Endodermal cell (in vitro differentiated cells): ENCODE data around the gene NHEJ1. TPM values are rescaled to one million over a fixed set of nuclear protein-coding genes. Genes with fewer than 3 reads are reported as not detected.
A peak's percentile ranks its signal among the peaks of the same experiment; 100 is the strongest.

Experiments used
- DNase-seq: peaks from one replicate; pipeline ENCODE4 v3.0.0-alpha.2; 2017
- H3K27ac ChIP-seq: 2 replicates; pipeline ENCODE4 v1.5.1; 2013; ENCODE audit warnings: mild to moderate bottlenecking, low read depth, low read length, moderate library complexity
- H3K27me3 ChIP-seq: 2 replicates; pipeline ENCODE4 v1.6.1; 2013; ENCODE audit warnings: mild to moderate bottlenecking, low read length, moderate library complexity; ENCODE audit not compliant: insufficient read depth, control insufficient read depth, poor library complexity, severe bottlenecking
- H3K36me3 ChIP-seq: 2 replicates; pipeline ENCODE4 v1.7.0; 2013; ENCODE audit warnings: mild to moderate bottlenecking, low read length, moderate library complexity; ENCODE audit not compliant: control insufficient read depth, insufficient read depth
- H3K4me1 ChIP-seq: one replicate; pipeline ENCODE4 v1.7.0; 2013; ENCODE audit warnings: low read length; ENCODE audit not compliant: control insufficient read depth, insufficient read depth
- H3K4me3 ChIP-seq: 2 replicates; pipeline ENCODE4 v1.5.1; 2013; ENCODE audit warnings: mild to moderate bottlenecking, low read length, moderate library complexity
- H3K9ac ChIP-seq: 2 replicates; pipeline ENCODE4 v1.6.1; 2013; ENCODE audit warnings: mild to moderate bottlenecking, low read length, moderate library complexity; ENCODE audit not compliant: poor library complexity, severe bottlenecking; ENCODE audit errors: extremely low read depth
- H3K9me3 ChIP-seq: 2 replicates; pipeline ENCODE4 v1.6.1; 2013; ENCODE audit warnings: mild to moderate bottlenecking, low read length, moderate library complexity; ENCODE audit not compliant: control insufficient read depth
- H3K27ac Mint-ChIP-seq: 2 replicates; pipeline ENCODE4 v1.8.0; 2020; ENCODE audit warnings: mixed read lengths
- H3K27me3 Mint-ChIP-seq: 2 replicates; pipeline ENCODE4 v1.8.0; 2021; ENCODE audit warnings: mild to moderate bottlenecking, mixed read lengths; ENCODE audit not compliant: insufficient read depth
- H3K36me3 Mint-ChIP-seq: 2 replicates; pipeline ENCODE4 v1.8.0; 2020; ENCODE audit warnings: low read depth, mixed read lengths
- H3K4me1 Mint-ChIP-seq: 2 replicates; pipeline ENCODE4 v1.8.0; 2020; ENCODE audit warnings: mixed read lengths
- H3K4me3 Mint-ChIP-seq: 2 replicates; pipeline ENCODE4 v1.8.0; 2020; ENCODE audit warnings: mild to moderate bottlenecking, moderate library complexity, mixed read lengths
- H3K9me3 Mint-ChIP-seq: 2 replicates; pipeline ENCODE4 v1.8.0; 2020; ENCODE audit warnings: mild to moderate bottlenecking, mixed read lengths
- CTCF ChIP-seq: fragments of 200-600 bp; sonication (generic); conservative IDR thresholded peaks from 2 replicates; pipeline ENCODE4 v1.5.0; 2021; ENCODE audit warnings: antibody characterized with exemption, mild to moderate bottlenecking
- WGBS, 2 experiments: methylation state at CpG; one replicate each; pipeline versions ENCODE4 v1.1.5 to v1.1.7; 2013; ENCODE audit warnings: missing lambda C conversion rate in 2 of 2, mixed read lengths in 1 of 2; ENCODE audit not compliant: insufficient coverage in 1 of 2, insufficient read length in 1 of 2; 5-methylcytosine and 5-hydroxymethylcytosine counted together
- total RNA-seq, 2 donors: library from RNA; stranded (reverse); fragmentation: NEBNext Ultra II Directional in 1 of 2; extraction: Animal tissue kit (Norgen Biotek cat#: 25700) in 1 of 2; gene quantifications; 2 replicates in 1 of 2; 3 replicates in 1 of 2; pipeline ENCODE4 v1.2.1, GENCODE V29; 2021

NHEJ1 gene
- total RNA-seq, 2 donors from 2014 or later, result 16.2 to 27.4 TPM

DNA sequence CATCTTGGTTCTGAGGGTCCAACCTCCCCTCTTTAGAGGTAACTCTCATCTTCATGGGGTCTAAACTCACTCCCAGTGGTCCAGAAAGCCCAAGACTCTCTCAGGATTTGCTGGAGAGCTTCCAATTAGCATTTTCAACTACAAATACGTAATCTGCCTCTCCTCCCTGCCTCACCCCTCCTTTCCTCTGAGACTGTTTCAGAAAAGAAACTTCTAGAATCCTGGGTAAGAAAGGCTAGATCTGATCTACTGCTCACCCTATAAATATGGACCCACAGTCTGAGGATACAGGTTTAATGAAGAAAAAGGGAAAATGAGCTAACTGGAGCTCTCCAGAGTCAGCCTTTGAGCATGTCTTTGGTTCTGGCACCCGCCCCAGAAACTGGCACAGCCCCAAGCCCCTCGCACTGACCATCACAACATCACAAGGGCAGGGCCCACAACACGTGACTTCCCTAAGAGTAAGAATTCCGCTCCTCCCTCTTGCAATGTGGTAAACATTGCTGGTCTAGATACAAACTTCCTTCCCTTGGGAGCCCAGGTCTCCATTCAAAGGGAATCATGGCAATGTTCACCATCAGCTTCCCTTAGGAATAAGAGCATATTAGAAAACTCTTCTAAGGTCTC, 78.2 kb downstream of the NHEJ1 start:
- Histone ChIP-seq H3K27ac (no peak overlapping the region), H3K4me1 (peaks cover 6% of the 10 kb centered on the region), H3K36me3 (peaks cover 3% of the 10 kb centered on the region), H3K4me3 (no peak overlapping the region), H3K9me3 (no peaks in the 10 kb centered on the region), H3K27me3 (no peaks in the 10 kb centered on the region), H3K9ac (no peak overlapping the region)
- Mint-ChIP-seq H3K4me1 (peaks cover 47% of the 10 kb centered on the region), H3K36me3 (peaks cover 2% of the 10 kb centered on the region), H3K27ac (no peak overlapping the region), H3K9me3 (no peaks in the 10 kb centered on the region), H3K27me3 (no peaks in the 10 kb centered on the region), H3K4me3 (no peak overlapping the region)
- WGBS, 2 experiments, result 88 to 93% methylated on average over 5 of the region's 5 CpGs
- no peak for TF ChIP-seq CTCF
- DNase-seq, result no peak

DNA sequence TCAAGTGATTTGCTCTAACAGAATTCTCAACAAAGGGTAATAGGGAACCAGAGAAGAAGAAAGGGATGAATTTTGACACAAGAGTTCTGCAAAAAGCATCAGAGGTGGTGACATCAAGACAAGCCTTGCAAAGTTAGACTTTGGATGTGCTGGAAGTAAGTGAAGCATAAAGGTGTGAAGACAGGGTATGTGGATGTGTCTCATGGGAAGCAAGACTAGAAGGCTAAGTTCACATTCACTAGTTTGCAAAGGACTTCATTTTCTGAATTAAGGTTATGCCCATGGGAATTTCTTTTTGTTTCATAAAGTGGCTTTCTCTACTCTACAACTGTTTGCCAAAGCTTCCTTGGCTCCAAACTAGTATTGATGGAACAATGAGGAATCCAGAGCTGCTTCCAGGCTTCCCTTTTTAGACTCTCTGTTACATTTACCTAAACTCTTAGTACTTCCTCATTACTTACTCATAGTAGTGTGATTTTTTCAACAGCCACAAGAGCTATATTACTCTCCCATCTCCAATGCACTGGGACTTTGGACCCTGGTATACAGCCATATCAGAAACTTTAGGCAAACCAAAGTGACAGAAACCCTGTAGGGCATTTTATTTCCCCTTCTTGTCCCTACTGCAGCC, 78.8 kb downstream of the NHEJ1 start:
- Histone ChIP-seq H3K36me3 (peaks cover 9% of the 10 kb centered on the region), H3K4me3 (no peak overlapping the region), H3K9me3 (no peaks in the 10 kb centered on the region), H3K27ac (no peak overlapping the region), H3K4me1 (peaks cover 3% of the 10 kb centered on the region), H3K9ac (no peak overlapping the region), H3K27me3 (no peaks in the 10 kb centered on the region)
- Mint-ChIP-seq H3K27me3 (no peaks in the 10 kb centered on the region), H3K36me3 (peaks cover 6% of the 10 kb centered on the region), H3K27ac (no peak overlapping the region), H3K4me3 (no peak overlapping the region), H3K4me1 (peaks cover 41% of the 10 kb centered on the region), H3K9me3 (no peaks in the 10 kb centered on the region)
- no peak for TF ChIP-seq CTCF
- no peak for DNase-seq

- Histone ChIP-seq H3K4me1 (peaks cover 3% of the 10 kb centered on the region), H3K36me3 (peaks cover 16% of the 10 kb centered on the region), H3K9me3 (no peaks in the 10 kb centered on the region), H3K4me3 (no peak overlapping the region), H3K27me3 (no peaks in the 10 kb centered on the region), H3K9ac (no peak overlapping the region), H3K27ac (no peak overlapping the region)
- peak; percentile 80 for DNase-seq
- H3K4me3 Mint-ChIP-seq, result no peak overlapping the region
- H3K27me3 Mint-ChIP-seq, result no peaks in the 10 kb centered on the region
- H3K9me3 Mint-ChIP-seq, result no peaks in the 10 kb centered on the region
- H3K36me3 Mint-ChIP-seq, result peaks cover 11% of the 10 kb centered on the region
- 71 to 77% methylated on average over 5 to 7 of the region's 7 CpGs for WGBS, 2 experiments
- H3K4me1 Mint-ChIP-seq, result peaks cover 34% of the 10 kb centered on the region
- H3K27ac Mint-ChIP-seq, result no peak overlapping the region
- no peak for TF ChIP-seq CTCF
Measured at GRCh38 chr2:219081096-219081495, 79.5 kb downstream of the NHEJ1 start.
